NCI-H446 (cell line): Measurements from ENCODE around the gene NAPEPLD.
"Not testable (repeated sequence)": the region's sequence is repeated elsewhere in the genome, so short reads cannot be mapped to it uniquely, and the experiment has no call there.

Source experiments
- DNase-seq, 2 experiments: peaks; one replicate each; lab custom pipeline; 2025; lab: John Stamatoyannopoulos, UW

Gene NAPEPLD

DNA sequence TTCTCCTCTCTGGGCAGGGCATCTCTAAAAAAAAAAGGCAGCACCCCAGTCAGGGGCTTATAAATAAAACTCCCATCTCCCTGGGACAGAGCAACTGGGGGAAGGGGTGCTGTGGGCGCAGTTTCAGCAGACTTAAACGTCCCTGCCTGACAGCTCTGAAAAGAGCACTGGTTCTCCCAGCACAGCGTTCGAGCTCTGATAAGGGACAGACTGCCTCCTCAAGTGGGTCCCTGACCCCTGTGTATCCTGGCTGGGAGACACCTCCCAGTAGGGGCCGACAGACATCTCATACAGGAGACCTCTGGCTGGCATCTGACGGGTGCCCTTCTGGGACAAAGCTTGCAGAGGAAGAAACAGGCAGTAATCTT is 42.2 kb downstream of the NAPEPLD start:
- DNase-seq = not testable (repeated sequence)

DNA sequence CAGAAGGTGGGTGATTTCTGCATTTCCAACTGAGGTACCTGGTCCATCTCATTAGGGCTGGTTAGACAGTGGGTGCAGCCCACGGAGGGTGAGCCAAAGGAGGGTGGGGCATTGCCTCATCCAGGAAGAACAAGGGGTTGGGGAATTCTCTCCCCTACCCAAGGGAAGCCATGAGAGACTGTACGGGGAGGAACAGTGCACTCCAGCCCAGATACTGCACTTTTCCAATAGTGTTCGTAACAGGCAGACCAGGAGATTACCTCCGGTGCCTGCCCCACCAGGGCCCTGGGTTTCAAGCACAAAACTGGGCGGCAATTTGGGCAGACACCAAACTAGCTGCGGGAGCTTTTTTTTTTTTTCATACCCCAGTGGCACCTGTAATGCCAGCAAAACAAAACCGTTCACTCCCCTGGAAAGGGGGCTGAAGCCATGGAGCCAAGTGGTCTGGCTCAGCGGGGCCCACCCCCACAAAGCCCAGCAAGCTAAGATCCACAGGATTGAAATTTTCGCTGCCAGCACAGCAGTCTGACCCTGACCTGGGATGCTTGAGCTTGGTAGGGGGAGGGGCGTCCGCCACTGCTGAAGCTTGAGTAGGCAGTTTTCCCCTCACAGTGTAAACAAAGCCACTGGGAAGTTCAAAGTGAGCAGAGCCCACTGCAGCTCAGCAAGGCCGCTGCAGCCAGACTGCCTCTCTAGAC is 42.7 kb downstream of the NAPEPLD start:
- no peak for DNase-seq

DNA sequence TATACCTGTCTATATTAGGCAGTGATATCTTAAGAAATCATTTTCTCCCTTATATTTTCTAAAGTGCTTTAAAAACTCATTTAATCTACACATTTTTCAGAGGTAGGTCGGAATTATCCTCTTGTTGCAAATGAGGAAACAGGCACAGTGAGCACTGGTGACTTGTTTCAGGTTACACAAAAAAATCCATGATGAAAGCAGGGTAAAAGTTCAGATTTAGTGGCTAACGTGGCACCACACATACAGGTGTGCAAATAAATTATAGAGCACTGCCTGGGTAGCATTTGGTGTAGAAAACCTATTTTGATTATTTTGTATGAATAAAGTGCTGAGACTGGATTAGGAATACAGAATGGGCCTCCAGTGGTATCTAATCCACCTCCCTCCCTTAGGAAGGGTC is 47.4 kb downstream of the NAPEPLD start:
- no peak for DNase-seq

DNA sequence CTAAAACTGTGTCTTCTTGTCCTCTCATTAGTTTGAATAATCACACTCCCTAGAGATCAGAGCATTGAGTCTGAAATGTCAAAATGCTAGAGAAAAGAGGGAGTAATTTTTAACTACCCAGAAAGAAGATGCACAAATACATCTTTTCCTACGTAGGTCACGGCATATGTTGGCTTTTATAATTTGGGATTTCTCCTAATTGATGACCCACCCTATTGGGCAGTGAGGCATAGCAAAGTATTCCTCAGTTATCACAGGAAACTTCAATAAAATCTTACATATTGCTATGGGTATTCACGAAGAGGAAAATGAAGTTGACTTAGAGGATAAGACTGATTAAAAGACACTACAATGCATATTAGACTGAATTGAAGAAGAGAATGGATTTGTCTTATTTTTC is 48.6 kb downstream of the NAPEPLD start:
- DNase-seq = no peak

DNA sequence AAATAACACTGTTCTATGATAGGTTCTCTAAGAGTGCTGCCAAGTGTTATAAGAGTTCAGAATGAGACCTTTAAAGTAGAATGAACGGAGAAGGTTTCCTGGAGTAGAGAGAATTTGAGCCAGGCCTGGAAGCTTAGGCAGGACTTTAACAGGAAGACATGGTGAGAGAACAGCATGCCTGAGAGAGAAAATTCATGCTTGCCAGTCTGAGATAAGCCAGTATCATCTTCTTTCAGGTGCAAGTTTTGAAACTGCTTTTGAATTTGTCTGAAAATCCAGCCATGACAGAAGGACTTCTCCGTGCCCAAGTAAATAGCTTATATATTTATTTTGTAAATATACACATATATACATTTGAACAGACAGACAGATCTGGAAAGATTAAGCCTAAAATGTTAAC is 51.9 kb downstream of the NAPEPLD start:
- DNase-seq = no peak

DNA sequence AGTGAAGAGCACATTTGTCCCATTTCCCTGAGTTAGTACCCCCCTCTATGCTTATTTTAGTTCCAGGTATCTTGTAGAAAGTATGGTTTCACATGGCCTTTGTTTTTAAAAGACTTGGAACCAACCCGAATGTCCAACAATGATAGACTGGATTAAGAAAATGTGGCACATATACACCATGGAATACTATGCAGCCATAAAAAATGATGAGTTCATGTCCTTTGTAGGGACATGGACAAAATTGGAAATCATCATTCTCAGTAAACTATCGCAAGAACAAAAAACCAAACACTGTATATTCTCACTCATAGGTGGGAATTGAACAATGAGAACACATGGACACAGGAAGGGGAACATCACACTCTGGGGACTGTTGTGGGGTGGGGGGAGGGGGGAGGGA is 53.3 kb downstream of the NAPEPLD start:
- DNase-seq = not testable (repeated sequence)

DNA sequence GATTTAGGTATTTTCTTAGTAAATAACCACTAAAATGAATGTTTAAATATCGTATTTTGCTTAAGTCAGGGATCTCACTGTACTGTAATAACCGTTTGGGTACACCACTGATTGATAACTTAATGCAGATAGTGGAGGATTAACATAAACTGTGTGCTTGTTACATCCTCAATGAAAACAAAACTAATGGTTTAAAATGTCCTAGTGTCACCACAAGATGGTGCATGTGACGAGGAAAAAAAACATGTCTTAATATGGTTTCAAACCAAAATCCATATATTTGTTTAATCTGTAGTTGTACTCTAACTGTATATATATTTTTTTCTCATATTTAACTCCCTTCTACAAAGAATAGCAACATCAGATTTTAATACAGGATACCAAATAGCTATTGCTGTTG is 54.8 kb downstream of the NAPEPLD start:
- no peak for DNase-seq

DNA sequence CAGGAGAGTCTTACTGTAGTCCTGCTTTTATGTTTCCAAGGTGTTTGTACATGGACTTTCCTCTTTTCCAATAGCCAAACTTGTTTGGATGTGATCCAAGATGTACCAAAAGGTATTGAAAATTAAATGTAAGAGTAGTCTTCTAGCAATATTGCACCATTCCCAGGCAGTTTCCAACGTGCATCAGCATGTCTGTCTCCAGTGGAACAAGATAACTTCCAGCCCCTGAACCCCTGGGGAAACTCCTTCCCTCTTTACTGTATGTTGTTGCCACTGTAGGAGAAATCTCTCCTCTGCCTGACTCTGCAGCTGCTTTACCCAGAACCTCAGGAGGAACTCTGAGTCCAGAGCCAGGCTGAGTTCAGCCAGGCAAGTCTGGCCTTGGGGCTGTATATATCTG is 55.5 kb downstream of the NAPEPLD start:
- DNase-seq = no peak

DNA sequence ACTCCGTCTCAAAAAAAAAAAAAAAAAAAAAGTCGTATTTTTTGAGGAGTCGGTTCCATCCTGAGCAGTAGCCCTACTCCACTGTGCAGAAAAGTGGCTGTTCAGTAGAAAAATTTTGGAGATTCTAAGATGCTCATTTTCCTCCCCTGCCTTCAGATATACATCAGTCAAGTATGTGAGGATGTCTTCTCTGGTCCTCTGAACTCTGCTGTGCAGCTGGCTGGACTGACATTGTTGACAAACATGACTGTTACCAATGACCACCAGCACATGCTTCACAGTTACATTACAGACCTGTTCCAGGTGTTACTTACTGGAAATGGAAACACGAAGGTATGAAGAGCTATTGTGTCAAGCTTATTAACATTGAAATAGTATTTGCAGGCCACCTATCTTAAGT is 56.6 kb downstream of the NAPEPLD start:
- not testable (repeated sequence) for DNase-seq

DNA sequence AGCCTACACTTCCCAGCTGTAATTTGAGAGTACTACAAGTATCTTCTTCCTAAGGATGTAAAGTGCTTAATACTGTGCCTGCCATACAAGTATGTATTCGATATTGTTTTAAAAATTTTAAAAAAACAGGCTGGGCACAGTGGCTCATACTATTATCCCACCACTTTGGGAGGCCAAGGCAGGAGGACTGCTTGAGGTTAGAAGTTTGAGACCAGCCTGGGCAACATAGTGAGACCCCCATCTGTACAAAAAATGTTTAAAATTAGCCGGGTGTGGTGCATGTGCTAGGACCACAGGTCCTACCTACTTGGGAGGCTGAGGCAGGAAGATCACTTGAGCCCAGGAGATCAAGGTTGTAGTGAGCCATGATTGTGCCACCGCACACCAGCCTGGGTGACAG is 65.7 kb downstream of the NAPEPLD start:
- no peak for DNase-seq

DNA sequence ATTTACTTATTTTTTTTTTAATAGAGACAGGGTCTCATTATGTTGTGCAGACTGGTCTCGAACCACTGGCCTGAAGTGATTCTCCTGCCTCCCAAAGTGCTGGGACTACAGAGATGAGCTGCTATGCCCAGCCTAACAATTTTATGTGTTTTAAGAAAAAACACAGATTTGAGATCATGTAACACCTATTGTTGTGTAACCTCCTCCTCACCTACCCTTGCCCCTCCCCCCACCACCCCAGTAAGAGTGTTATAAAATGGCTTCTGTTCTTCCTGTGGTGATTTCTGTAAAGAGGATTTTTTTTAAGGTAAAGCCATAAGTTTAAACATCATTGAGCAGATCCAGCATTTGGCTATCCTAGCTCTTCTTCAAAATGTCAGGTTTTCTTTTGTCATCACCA is 66.4 kb downstream of the NAPEPLD start:
- DNase-seq = no peak

DNA sequence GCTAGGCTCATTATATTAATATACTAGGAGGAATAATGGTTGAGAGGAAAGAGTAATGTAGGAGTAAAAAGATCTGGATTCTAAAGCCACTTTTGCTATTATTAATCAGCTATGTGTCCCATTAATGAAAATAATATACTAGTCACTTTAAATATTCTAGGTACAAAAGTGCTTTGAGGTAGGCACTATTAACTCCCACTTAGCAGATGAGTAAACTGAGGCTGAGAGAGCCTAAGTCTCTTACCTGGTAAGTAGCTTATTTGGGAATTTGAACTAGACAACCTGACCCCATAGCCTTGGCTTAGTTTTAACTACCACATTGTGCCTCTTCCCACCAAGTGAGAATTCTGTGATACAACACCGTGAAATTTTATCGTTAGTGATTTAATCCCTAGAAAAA is 68.0 kb downstream of the NAPEPLD start:
- DNase-seq = no peak

DNA sequence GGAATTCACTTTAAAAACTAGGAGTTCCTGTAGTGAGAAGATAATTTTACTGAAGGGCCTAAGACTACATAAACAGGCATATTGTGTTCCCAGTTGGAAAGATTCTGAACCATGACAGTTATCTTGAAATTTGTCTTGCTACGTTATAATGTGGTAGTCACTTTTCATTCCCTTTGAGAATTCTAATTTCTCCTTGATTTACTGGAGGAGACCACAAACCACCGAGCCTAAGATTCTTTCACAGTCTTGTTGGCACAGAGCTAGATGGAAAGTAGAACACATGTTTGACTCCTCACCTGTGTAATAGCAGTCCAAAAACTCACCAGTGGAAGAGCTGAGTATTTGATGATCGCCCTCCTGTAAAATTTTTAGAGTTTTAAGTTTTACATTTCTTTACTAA is 69.1 kb downstream of the NAPEPLD start:
- no peak for DNase-seq

DNA sequence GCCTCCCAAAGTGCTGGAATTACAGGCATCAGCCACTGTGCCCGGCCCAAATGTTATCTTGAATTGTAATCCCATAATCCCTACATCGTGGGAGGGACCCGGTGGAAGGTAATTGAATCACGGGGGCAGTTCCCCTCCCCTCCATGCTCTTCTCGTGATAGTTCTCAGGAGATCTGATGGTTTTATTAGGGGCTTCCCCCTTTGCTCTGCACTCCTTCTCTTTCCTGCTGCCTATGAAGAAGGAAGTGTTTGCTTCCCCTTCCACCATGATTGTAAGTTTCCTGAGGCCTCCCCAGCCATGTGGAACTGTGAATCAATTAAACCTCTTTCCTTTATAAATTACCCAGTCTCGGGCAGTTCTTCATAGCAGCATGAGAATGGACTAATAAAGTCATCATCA is 70.7 kb downstream of the NAPEPLD start:
- not testable (repeated sequence) for DNase-seq

DNA sequence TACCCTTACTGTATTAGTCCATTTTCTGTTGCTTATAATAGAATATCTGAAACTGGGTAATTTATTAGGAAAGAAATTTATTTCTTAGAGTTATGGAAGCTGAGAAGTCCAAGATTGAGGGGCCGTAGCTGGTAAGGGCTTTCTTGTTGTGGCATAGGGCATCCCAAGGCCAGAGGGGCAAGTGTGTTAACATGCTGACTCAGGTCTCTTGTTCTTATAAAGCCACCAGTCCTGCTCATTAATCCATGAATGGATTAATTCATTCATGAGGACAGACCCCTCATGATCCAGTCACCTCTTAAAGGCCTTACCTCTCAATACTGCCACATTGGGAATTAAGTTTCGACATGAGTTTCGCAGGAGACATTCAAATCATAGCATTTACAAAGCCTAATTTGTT is 71.6 kb downstream of the NAPEPLD start:
- no peak for DNase-seq

DNA sequence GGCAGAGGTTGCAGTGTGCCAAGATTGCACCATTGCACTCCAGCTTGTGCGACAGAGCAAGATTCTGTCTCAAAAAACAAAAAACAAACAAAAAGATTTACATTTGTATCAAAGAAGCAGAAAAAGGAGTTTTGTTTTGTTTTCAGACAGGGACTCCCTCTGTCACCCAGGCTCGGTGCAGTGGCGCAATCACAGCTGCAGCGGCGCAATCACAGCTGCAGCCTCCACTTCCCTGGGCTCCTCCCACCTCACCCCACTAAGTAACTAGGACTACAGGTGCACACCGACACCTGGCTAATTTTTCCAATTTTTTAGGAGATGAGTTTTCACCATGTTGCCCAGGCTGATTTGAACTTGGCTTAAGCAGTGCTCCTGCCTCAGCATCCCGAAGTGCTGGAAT is 72.1 kb downstream of the NAPEPLD start:
- no peak for DNase-seq

DNA sequence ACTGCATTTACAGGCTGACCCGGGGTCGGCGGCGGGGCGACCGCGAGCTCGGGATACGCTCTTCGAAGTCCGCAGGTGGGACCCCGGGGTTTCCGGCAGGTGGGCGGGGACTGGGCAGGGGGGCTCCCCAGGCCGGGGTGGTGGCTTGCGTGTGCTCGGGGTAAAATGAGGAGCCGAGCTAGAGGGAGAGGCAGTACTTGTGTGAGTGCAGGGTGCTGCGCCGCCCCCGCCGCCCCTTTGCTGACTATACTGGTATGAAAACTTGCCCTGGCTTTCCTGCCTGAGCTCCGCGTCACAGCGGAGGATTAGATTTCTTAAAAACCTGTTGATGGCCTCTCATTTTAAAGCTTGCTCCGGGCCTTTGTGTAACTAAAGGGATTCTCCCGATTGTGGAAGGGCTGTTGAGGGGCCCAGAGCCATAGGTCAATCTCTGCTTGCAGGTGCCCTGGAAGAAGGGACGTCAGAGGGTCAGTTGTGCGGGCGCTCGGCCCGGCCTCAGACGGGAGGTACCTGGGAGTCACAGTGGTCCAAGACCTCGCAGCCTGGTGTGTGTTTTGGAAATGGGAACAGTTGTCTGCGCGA is 73.5 kb downstream of the NAPEPLD start:
- DNase-seq = no peak

DNA sequence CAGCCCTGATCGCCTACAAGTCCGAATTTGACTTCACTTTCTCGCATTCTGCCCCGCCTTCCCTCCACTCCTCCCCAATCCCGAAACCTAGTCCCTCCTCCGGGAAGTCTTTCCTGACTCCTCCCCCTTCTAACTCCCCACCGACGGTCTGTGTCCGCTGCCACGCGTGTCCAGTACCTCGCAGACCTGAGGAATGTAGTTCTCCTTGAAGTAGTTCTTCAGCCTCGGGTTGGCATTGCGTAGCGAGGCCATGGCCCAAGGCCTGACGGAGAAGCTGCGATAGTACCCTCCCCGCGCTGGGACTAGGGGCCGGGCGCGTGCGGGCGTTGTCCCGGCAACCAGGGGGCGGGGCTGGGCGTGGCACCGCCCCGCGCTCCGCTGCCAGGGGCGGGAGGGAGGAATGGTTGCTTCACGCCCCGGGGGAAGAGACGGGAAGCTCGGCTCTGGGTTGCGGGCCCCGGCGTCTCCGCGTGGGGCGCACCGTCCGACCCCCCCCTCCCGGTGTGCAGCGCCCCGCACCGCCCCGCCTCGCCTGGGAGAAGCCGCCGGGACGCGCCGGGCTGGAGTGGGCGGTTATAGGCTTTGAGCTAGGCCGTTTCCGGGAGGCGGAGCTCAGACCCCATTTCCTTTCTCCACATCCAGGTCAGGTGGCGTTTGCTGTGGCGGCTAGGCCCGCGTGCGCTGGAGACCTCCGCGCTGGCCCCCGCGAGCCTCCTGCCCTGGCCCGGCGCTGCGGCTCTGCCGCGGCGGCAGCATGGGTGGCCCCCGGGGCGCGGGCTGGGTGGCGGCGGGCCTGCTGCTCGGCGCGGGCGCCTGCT is 74.2 kb downstream of the NAPEPLD start, which contains the start of the genes ARMC10 and FBXL13:
ARMC10 (plus strand) TSS at position 622 of the 818 bp plus-strand sequence; CDS start at position 755, 133 bp downstream.
FBXL13 (minus strand) TSS at position 278 of the 818 bp plus-strand sequence.
- DNase-seq = peak; percentile 86 to 89

DNA sequence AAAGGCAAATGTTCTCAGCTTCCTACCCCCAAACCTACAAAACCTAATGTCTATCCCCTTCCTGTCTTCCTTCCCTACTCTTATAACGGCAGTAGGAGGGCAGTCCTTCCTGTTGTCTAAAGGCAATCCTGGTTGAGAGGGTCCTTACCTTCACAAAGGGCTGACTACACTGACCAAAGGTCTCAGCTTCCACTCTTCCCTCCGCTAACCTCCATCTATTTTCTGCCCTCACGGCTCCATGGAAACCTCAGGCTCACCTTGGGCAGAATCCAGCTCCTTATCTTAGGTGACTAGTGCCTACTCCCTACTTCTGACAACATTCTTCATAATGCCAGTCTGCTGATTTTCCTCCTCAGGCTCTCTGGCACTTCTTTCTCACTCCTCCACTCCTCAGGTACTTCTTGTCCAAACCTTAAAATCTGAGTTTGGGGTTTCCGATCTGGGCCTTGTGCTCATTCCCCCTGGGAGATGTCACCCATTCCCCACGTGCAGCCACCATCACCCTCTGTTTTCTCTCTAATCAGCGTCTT is 74.8 kb downstream of the NAPEPLD start:
- no peak for DNase-seq

DNA sequence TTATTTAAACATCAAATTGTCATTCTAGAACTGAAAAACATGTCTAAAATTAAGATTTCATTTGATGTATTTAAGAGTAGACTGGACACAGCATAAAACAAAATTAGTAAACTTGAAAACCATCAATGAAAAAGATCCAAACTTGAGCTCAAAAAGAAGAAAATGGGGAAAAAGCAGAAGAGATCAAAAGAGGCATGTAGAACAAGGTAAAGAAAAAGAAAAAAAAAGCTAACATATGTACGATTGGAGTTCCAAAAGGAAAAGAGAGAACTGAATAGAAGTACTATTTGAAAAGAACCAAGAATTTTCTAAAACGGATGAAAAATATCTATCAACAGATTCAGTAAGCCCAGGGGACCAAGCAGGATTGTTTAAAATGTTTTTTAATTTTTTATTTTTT is 77.9 kb downstream of the NAPEPLD start:
- DNase-seq = no peak

DNA sequence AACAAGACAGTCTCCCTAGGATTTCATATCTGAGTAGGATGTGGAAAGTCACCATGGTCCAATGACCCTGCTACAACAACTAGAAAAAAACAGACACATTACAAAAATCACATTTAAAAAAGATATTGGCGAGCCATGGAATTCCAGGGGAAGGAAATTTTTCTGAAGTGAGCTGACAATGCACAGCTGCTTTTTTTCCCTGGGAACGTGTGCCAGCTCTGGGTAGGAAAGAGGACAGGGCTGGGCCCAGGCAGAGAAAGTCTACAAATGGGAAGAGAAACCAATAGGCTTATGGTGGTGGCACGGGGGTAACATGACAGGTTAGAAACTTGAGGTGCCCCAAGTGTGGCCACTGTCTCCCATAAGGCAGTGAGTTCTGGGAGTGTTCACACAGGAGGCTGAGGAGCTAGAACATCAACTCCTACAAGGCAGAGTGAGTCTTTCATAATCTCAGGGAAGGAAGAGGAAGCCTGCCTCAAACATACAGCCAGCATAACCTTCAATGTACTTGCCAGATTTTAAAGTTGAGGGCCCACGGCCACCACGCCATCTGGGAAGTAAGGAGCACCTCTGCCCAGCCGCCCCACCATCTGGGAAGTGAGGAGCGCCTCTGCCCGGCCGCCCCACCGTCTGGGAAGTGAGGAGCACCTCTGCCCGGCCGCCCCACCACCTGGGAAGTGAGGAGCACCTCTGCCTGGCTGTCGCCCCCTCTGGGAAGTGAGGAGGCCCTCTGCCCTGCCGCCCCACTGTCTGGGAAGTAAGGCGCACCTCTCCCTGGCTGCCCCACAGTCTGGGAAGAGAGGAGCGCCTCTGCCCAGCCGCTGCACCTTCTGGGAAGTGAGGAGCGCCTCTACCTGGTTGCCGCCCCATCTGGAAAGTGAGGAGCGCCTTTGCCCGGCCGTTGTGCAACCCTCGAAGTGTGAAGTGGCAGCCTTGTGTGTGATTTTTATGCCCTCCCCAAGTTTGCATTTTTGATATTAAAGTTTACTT is 80.2 kb downstream of the NAPEPLD start:
- DNase-seq = no peak

DNA sequence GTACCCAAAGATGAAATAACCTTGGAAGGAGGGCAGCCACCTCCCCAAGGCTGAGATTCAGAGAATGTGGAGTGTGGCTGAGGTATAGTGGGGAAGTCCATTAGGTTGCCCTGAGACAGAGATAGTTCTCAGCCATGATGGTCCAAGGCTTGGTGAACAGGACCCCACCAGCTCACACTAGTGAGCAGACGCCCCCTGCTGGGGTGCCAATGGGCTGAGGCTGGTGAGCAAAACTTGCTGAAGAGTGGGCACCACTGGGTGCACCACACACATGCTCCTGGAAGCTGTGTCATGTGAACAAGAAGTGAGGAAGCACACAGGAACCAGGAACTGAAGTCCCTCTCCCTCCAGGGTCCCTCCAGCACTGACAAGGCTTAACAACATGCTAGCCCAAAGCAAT is 83.2 kb downstream of the NAPEPLD start:
- peak in 1 of 2 experiments; percentile 59 for DNase-seq
